H9 (cell line): ENCODE data around the gene CABP4. TPM values are rescaled to one million over a fixed set of nuclear protein-coding genes. Genes with fewer than 3 reads are reported as not detected.

Source experiments
- DNase-seq: peaks from one replicate; pipeline ENCODE4 v3.0.0-alpha.2; 2017
- H2AFZ ChIP-seq: one replicate; pipeline ENCODE4 v1.6.1; 2013; ENCODE audit warnings: mild to moderate bottlenecking, low read length, control low read depth, moderate library complexity
- H2AK5ac ChIP-seq: 2 replicates; pipeline ENCODE4 v1.6.1; 2013; ENCODE audit warnings: low read length, control low read depth, mixed read lengths; ENCODE audit not compliant: insufficient read length
- H2BK120ac ChIP-seq: one replicate; pipeline ENCODE4 v1.6.1; 2013; ENCODE audit warnings: low read depth, mild to moderate bottlenecking, low read length, control low read depth, inconsistent platforms; ENCODE audit not compliant: poor library complexity, severe bottlenecking
- H2BK12ac ChIP-seq: 2 replicates; pipeline ENCODE4 v1.6.1; 2013; ENCODE audit warnings: low read length, control low read depth, mixed read lengths, low read depth; ENCODE audit not compliant: insufficient read length
- H2BK15ac ChIP-seq: 2 replicates; pipeline ENCODE4 v1.6.1; 2013; ENCODE audit warnings: low read depth, low read length, control low read depth
- H2BK20ac ChIP-seq: one replicate; pipeline ENCODE4 v1.6.1; 2013; ENCODE audit warnings: low read depth, mild to moderate bottlenecking, low read length, control low read depth, inconsistent platforms; ENCODE audit not compliant: poor library complexity, severe bottlenecking
- H2BK5ac ChIP-seq: 2 replicates; pipeline ENCODE4 v1.6.1; 2013; ENCODE audit warnings: low read length, control low read depth, mixed read lengths; ENCODE audit not compliant: insufficient read length
- H3K14ac ChIP-seq: 2 replicates; pipeline ENCODE4 v1.6.1; 2013; ENCODE audit warnings: low read length, control low read depth; ENCODE audit not compliant: insufficient read depth
- H3K18ac ChIP-seq: 2 replicates; pipeline ENCODE4 v1.6.1; 2013; ENCODE audit warnings: low read depth, mild to moderate bottlenecking, mixed read lengths, low read length, control low read depth; ENCODE audit not compliant: insufficient read length
- H3K23ac ChIP-seq: 2 replicates; pipeline ENCODE4 v1.6.1; 2013; ENCODE audit warnings: low read length, control low read depth, mixed read lengths, low read depth; ENCODE audit not compliant: insufficient read length
- H3K23me2 ChIP-seq: 2 replicates; pipeline ENCODE4 v1.6.1; 2013; ENCODE audit warnings: low read depth, mild to moderate bottlenecking, mixed read lengths, low read length, control low read depth; ENCODE audit not compliant: insufficient read length, poor library complexity, severe bottlenecking
- H3K27ac ChIP-seq: 2 replicates; pipeline ENCODE4 v1.5.1; 2013; ENCODE audit warnings: low read length, control low read depth, mixed read lengths, low read depth; ENCODE audit not compliant: insufficient read length
- H3K27me3 ChIP-seq: 2 replicates; pipeline ENCODE4 v1.6.1; 2013; ENCODE audit warnings: low read length, control low read depth, inconsistent platforms; ENCODE audit not compliant: insufficient read depth
- H3K4ac ChIP-seq: 2 replicates; pipeline ENCODE4 v1.6.1; 2013; ENCODE audit warnings: low read depth, mild to moderate bottlenecking, control low read depth, inconsistent platforms, low read length, moderate library complexity
- H3K4me1 ChIP-seq: 2 replicates; pipeline ENCODE4 v1.6.1; 2013; ENCODE audit warnings: low read length, control low read depth, inconsistent platforms; ENCODE audit not compliant: insufficient read depth
- H3K4me2 ChIP-seq: 2 replicates; pipeline ENCODE4 v1.6.1; 2013; ENCODE audit warnings: low read length, control low read depth, mixed read lengths; ENCODE audit not compliant: insufficient read length, insufficient read depth
- H3K56ac ChIP-seq: 2 replicates; pipeline ENCODE4 v1.6.1; 2013; ENCODE audit warnings: low read depth, mild to moderate bottlenecking, mixed read lengths, low read length, control low read depth; ENCODE audit not compliant: insufficient read length
- H3K79me1 ChIP-seq: 2 replicates; pipeline ENCODE4 v1.6.1; 2013; ENCODE audit warnings: low read depth, mild to moderate bottlenecking, moderate library complexity, low read length, control low read depth, inconsistent platforms; ENCODE audit not compliant: insufficient read depth, poor library complexity, severe bottlenecking
- H3K79me2 ChIP-seq: 2 replicates; pipeline ENCODE4 v1.6.1; 2013; ENCODE audit warnings: low read length, control low read depth, inconsistent platforms; ENCODE audit not compliant: insufficient read depth
- H3K9ac ChIP-seq: 2 replicates; pipeline ENCODE4 v1.6.1; 2013; ENCODE audit warnings: low read length, control low read depth, mixed read lengths; ENCODE audit not compliant: insufficient read length; ENCODE audit errors: extremely low read depth
- H3K9me3 ChIP-seq: one replicate; pipeline ENCODE4 v1.6.1; 2013; ENCODE audit warnings: low read depth, low read length, inconsistent platforms; ENCODE audit not compliant: control insufficient read depth
- H3T11ph ChIP-seq: one replicate; pipeline ENCODE4 v1.6.1; 2013; ENCODE audit warnings: mild to moderate bottlenecking, low read length, control low read depth, inconsistent platforms
- H4K20me1 ChIP-seq: one replicate; pipeline ENCODE4 v1.6.1; 2013; ENCODE audit not compliant: control insufficient read depth, insufficient read length, insufficient read depth
- H4K5ac ChIP-seq: 2 replicates; pipeline ENCODE4 v1.6.1; 2013; ENCODE audit warnings: low read depth, mild to moderate bottlenecking, mixed read lengths, low read length, control low read depth; ENCODE audit not compliant: insufficient read length
- H4K8ac ChIP-seq: replicated peaks from 2 replicates; pipeline ENCODE4 v1.6.1; 2013; ENCODE audit warnings: low read length, control low read depth, mixed read lengths, low read depth; ENCODE audit not compliant: insufficient read length
- H4K91ac ChIP-seq: 2 replicates; pipeline ENCODE4 v1.6.1; 2013; ENCODE audit warnings: low read depth, mild to moderate bottlenecking, moderate library complexity, mixed read lengths, low read length, control low read depth; ENCODE audit not compliant: insufficient read length
- H3K27ac Mint-ChIP-seq, 3 experiments: 2 replicates in 2 of 3; 3 replicates in 1 of 3; pipeline ENCODE4 v1.8.0; 2020 to 2021; ENCODE audit warnings: mixed read lengths in 3 of 3, mild to moderate bottlenecking in 1 of 3, moderate library complexity in 1 of 3
- H3K27me3 Mint-ChIP-seq: 2 replicates; pipeline ENCODE4 v1.8.0; 2021; ENCODE audit warnings: low read depth, mild to moderate bottlenecking, moderate library complexity, mixed read lengths
- H3K36me3 Mint-ChIP-seq, 3 experiments: 2 replicates in 2 of 3; 3 replicates in 1 of 3; pipeline ENCODE4 v1.8.0; 2020 to 2021; ENCODE audit warnings: low read depth in 3 of 3, mixed read lengths in 3 of 3; ENCODE audit not compliant: insufficient read depth in 1 of 3
- H3K4me1 Mint-ChIP-seq, 2 experiments: 2 replicates each; pipeline ENCODE4 v1.8.0; 2020; ENCODE audit warnings: mixed read lengths in 2 of 2
- H3K4me3 Mint-ChIP-seq, 2 experiments: 2 replicates in 1 of 2; 3 replicates in 1 of 2; pipeline ENCODE4 v1.8.0; 2020 to 2021; ENCODE audit warnings: mild to moderate bottlenecking in 2 of 2, mixed read lengths in 2 of 2, moderate library complexity in 1 of 2
- H3K9me3 Mint-ChIP-seq, 2 experiments: 2 replicates in 1 of 2; 3 replicates in 1 of 2; pipeline ENCODE4 v1.8.0; 2020; ENCODE audit warnings: mild to moderate bottlenecking in 2 of 2, mixed read lengths in 2 of 2, moderate library complexity in 1 of 2
- WGBS: extraction: QIAGEN DNeasy Blood & Tissue Kit; methylation state at CpG from one replicate; pipeline ENCODE4 v1.1.7; 2013; ENCODE audit warnings: missing lambda C conversion rate, low lambda C conversion rate, mixed read lengths; ENCODE audit not compliant: insufficient read length; ENCODE audit errors: extremely low coverage; 5-methylcytosine and 5-hydroxymethylcytosine counted together
- total RNA-seq: library from RNA; stranded (reverse); gene quantifications from 2 replicates; pipeline ENCODE4 v1.2.1, GENCODE V29; 2021
- TF ChIP-seq, protein P1 (sequence below): fragments of 200-600 bp; sonication (generic); conservative IDR thresholded peaks from 3 replicates; pipeline ENCODE4 v1.8.0; 2021; ENCODE audit warnings: antibody characterized with exemption, mild to moderate bottlenecking

Gene CABP4
- total RNA-seq, 1 experiment from 2014 or later: not detected

DNA sequence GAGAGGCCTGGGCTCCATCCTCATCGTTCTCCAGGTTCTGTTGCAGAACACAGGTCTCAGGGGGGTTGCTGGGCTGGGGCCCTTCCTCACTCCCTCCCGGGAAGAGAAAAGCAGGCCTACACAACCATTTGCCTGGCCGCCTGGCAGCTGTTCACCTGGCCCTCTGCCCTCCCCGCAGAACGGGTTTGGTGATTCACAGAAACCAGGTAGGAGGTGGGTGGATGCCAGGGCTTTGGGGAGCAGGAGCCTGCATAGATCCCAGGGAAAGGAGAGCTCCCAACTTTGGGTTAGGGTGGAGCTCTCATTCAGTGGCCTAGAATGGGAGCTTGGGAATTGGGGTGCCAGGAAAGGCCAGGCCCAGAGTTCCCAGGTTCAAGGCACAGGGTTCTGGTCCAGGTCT is 12.9 kb downstream of the CABP4 start:
- DNase-seq: no peak
- peaks cover 3% of the 10 kb centered on the region; the same call in 1 of the 2 replicates for H3K27me3 ChIP-seq
- no peak overlapping the region for H2AFZ ChIP-seq
- WGBS: no CpG with 5 or more reads among the region's 5 CpGs
- H3K27me3 Mint-ChIP-seq: peaks cover 6% of the 10 kb centered on the region
- peak overlapping the region; percentile 63 to 95 (median 80); a peak in 4 of 7 replicates for H3K27ac Mint-ChIP-seq
- peaks cover 12% of the 10 kb centered on the region for H3K23me2 ChIP-seq
- peaks cover 0 to 4% (median 0%) of the 10 kb centered on the region in 3 experiments; a peak in 2 of 7 replicates for H3K36me3 Mint-ChIP-seq
- no peak overlapping the region for H4K91ac ChIP-seq
- H3K9me3 ChIP-seq: no peaks in the 10 kb centered on the region
- H3K14ac ChIP-seq: no peak overlapping the region
- H2BK12ac ChIP-seq: no peak overlapping the region
- no peaks in the 10 kb centered on the region for H3K9me3 Mint-ChIP-seq
- no peaks in the 10 kb centered on the region; the same call in 1 of the 2 replicates for H3K4me1 ChIP-seq
- H4K8ac ChIP-seq: no peak overlapping the region
- no peak overlapping the region for H3K23ac ChIP-seq
- no peak overlapping the region for H2BK20ac ChIP-seq
- no peak overlapping the region for H3K56ac ChIP-seq
- H4K5ac ChIP-seq: no peak overlapping the region
- H2BK120ac ChIP-seq: no peak overlapping the region
- no peaks in the 10 kb centered on the region for H4K20me1 ChIP-seq
- no peaks in the 10 kb centered on the region for H3K79me1 ChIP-seq
- H2BK5ac ChIP-seq: no peak overlapping the region
- peak overlapping the region; percentile 43 for H3K9ac ChIP-seq
- H2BK15ac ChIP-seq: no peak overlapping the region
- H2AK5ac ChIP-seq: no peak overlapping the region
- peak overlapping the region; percentile 87 to 90 for H3K4me3 Mint-ChIP-seq
- H3K27ac ChIP-seq: no peak overlapping the region
- TF ChIP-seq, protein P1, sequence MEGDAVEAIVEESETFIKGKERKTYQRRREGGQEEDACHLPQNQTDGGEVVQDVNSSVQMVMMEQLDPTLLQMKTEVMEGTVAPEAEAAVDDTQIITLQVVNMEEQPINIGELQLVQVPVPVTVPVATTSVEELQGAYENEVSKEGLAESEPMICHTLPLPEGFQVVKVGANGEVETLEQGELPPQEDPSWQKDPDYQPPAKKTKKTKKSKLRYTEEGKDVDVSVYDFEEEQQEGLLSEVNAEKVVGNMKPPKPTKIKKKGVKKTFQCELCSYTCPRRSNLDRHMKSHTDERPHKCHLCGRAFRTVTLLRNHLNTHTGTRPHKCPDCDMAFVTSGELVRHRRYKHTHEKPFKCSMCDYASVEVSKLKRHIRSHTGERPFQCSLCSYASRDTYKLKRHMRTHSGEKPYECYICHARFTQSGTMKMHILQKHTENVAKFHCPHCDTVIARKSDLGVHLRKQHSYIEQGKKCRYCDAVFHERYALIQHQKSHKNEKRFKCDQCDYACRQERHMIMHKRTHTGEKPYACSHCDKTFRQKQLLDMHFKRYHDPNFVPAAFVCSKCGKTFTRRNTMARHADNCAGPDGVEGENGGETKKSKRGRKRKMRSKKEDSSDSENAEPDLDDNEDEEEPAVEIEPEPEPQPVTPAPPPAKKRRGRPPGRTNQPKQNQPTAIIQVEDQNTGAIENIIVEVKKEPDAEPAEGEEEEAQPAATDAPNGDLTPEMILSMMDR: no peak
- H3K4me2 ChIP-seq: peak overlapping the region; percentile 67
- H3T11ph ChIP-seq: no peak overlapping the region
- H3K4ac ChIP-seq: no peak overlapping the region
- H3K18ac ChIP-seq: no peak overlapping the region
- peaks cover 20 to 25% of the 10 kb centered on the region in 2 experiments for H3K4me1 Mint-ChIP-seq
- no peaks in the 10 kb centered on the region for H3K79me2 ChIP-seq
